Keratinocyte (primary cell): ENCODE results near the gene GLS.

ENCODE experiments used
- EZH2 ChIP-seq: IDR thresholded peaks from one replicate; pipeline ENCODE4 v1.6.1; 2012; ENCODE audit warnings: inconsistent platforms, mild to moderate bottlenecking, low read length, moderate library complexity
- TF ChIP-seq, protein P1 (sequence below), 3 experiments: IDR thresholded peaks in 1 of 3; conservative IDR thresholded peaks in 1 of 3; optimal IDR thresholded peaks in 1 of 3; 2 replicates in 2 of 3; 3 replicates in 1 of 3; pipeline versions ENCODE3 to v1.5.1; 2011; ENCODE audit warnings: low read length in 3 of 3, mild to moderate bottlenecking in 3 of 3, moderate library complexity in 2 of 3, control low read depth in 1 of 3, inconsistent platforms in 1 of 3; ENCODE audit not compliant: insufficient read depth in 2 of 3; ENCODE audit errors: extremely low read depth in 1 of 3

DNA sequence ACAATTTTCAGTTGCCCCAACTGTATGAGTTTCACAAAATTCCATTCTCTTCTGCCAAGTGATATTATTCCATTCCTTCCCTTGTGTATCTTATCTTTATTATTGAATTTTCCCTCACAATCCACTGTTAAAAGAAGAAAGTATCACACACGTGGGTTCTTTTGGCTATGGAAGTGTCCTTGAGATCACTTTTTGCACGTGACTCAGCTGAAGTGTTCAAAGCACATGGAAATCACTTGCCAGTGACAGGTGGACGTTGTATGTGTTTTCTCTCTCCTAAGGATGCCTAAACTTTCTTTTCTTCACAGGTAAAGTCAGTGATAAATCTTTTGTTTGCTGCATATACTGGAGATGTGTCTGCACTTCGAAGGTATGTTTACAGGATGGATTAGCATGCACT lies 72.6 kb downstream of the GLS start:
- TF ChIP-seq, protein P1, sequence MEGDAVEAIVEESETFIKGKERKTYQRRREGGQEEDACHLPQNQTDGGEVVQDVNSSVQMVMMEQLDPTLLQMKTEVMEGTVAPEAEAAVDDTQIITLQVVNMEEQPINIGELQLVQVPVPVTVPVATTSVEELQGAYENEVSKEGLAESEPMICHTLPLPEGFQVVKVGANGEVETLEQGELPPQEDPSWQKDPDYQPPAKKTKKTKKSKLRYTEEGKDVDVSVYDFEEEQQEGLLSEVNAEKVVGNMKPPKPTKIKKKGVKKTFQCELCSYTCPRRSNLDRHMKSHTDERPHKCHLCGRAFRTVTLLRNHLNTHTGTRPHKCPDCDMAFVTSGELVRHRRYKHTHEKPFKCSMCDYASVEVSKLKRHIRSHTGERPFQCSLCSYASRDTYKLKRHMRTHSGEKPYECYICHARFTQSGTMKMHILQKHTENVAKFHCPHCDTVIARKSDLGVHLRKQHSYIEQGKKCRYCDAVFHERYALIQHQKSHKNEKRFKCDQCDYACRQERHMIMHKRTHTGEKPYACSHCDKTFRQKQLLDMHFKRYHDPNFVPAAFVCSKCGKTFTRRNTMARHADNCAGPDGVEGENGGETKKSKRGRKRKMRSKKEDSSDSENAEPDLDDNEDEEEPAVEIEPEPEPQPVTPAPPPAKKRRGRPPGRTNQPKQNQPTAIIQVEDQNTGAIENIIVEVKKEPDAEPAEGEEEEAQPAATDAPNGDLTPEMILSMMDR (optimal IDR thresholded peaks at IDR 0.05 in 1 of 3, IDR thresholded peaks at IDR 0.05 in 1 of 3, conservative IDR thresholded peaks at IDR 0.05 in 1 of 3; ENCODE audit: extremely low read depth in 1 of 3, insufficient read depth in 2 of 3, low read length in 3 of 3) = no peak
- no peak for TF ChIP-seq EZH2
